Melanocyte of skin (primary cell): ENCODE results near the gene CCL19. TPM values are rescaled to one million over a fixed set of nuclear protein-coding genes. Genes with fewer than 3 reads are reported as not detected.

Experiments
- small RNA-seq, 2 donors: library from RNA; depleted of rRNA; stranded (forward); fragments of <200 nt; gene quantifications; one replicate each; pipeline ENCODE3, GENCODE V24; 2012
- total RNA-seq, 2 donors: library from RNA; depleted of rRNA; stranded (reverse); fragments of >200 nt; gene quantifications; 2 replicates each; pipeline ENCODE4 v1.2.3, GENCODE V29; 2012

The CCL19 gene
- total RNA-seq, result not detected

GRCh38 chr9:34690983-34691935 lies at the start of gene CCL19:
Gene CCL19 (minus strand): TSS chr9:34691276. CDS start chr9:34691139, 137 bp downstream.

GRCh38 chr9:34710023-34710422 lies 18.9 kb upstream of the CCL19 start, which contains the start of gene CCL21:
Gene CCL21 (minus strand): TSS chr9:34710136. CDS start chr9:34710066, 70 bp downstream.

GRCh38 chr9:34662526-34663302 lies 28.4 kb downstream of the CCL19 start, which contains the start of gene CCL27:
Gene CCL27 (minus strand): TSS chr9:34662657. CDS start chr9:34662633, 24 bp downstream.

GRCh38 chr9:34651876-34652601 lies 39.0 kb downstream of the CCL19 start, which contains the start of gene IL11RA:
Gene IL11RA (plus strand): TSS chr9:34652185. CDS start chr9:34655218, 3,033 bp downstream.

GRCh38 chr9:34646211-34647083 lies 44.6 kb downstream of the CCL19 start, which contains the start of gene GALT:
Gene GALT (plus strand): TSS chr9:34646675. CDS start chr9:34646705, 30 bp downstream.

Small RNA genes lying within 50 kb of the gene (small RNA-seq; reads per million reads assigned to genes)
- 0 reads per million in 2 donors for gene CCL27

Other genes with a start within 250 kb of the CCL19 start
- gene FAM219A, start 232.7 kb downstream of the CCL19 start, total RNA-seq, result 10 to 100 TPM; 16.0 to 18.2 TPM
- not detected for gene DNAI1, start 232.5 kb downstream of the CCL19 start, total RNA-seq
- gene ENHO, start 168.3 kb downstream of the CCL19 start, total RNA-seq, result 1 to 10 TPM in 1 of 2 donors, under 1 TPM in 1; 0.67 to 1.4 TPM
- under 1 TPM in 1 of 2 donors, not detected in 1; 0.34 TPM for gene CNTFR, start 101.6 kb downstream of the CCL19 start, total RNA-seq
- gene RPP25L, start 79.2 kb downstream of the CCL19 start, total RNA-seq, result 10 to 100 TPM; 15.8 to 21.3 TPM
- 10 to 100 TPM; 71.2 to 73.3 TPM for gene DCTN3, start 70.8 kb downstream of the CCL19 start, total RNA-seq
- under 1 TPM in 1 of 2 donors, not detected in 1; under 0.01 TPM for gene ARID3C, start 62.2 kb downstream of the CCL19 start, total RNA-seq
- gene SIGMAR1, start 53.5 kb downstream of the CCL19 start, total RNA-seq, result 100 to 1,000 TPM; 132 to 213 TPM
- gene GALT, start 44.6 kb downstream of the CCL19 start, total RNA-seq, result 10 to 100 TPM; 63.0 to 65.6 TPM
- gene IL11RA, start 39.1 kb downstream of the CCL19 start, total RNA-seq, result 10 to 100 TPM; 13.0 to 13.1 TPM
- under 1 TPM in 1 of 2 donors, not detected in 1; 0.34 TPM for gene CCL27, start 28.6 kb downstream of the CCL19 start, total RNA-seq
- gene CCL21, start 18.9 kb upstream of the CCL19 start, total RNA-seq, result not detected